Vagina (tissue), 2 donors: ENCODE data around the gene KRTAP10-5.

ENCODE experiments used
- POLR2A ChIP-seq, 2 donors: fragments of 450-650 bp; IDR thresholded peaks; one replicate each; pipeline ENCODE4 v1.6.1; 2017; ENCODE audit warnings: antibody characterized with exemption in 2 of 2, mild to moderate bottlenecking in 2 of 2, moderate library complexity in 2 of 2
- POLR2AphosphoS5 ChIP-seq, 2 donors: sonication (generic); formaldehyde crosslinking; IDR thresholded peaks; one replicate each; pipeline ENCODE4 v1.9.0; 2017; ENCODE audit warnings: antibody characterized with exemption in 2 of 2, mild to moderate bottlenecking in 2 of 2, low read depth in 1 of 2; ENCODE audit not compliant: insufficient read depth in 1 of 2

GRCh38 chr21:44585892-44586291 is 5.5 kb upstream of the KRTAP10-5 start:
- TF ChIP-seq POLR2AphosphoS5 (IDR thresholded peaks at IDR 0.05; ENCODE audit: insufficient read depth in 1 of 2, low read depth in 1 of 2) (no peak), POLR2A (IDR thresholded peaks at IDR 0.05) (no peak)
